HG03097 (cell line): ENCODE data around the gene LINC00237.

Experiments
- ATAC-seq: cut with Tn5 transposase; IDR thresholded peaks from one replicate; pipeline ENCODE4 v1.9.1; 2021; ENCODE audit not compliant: unreplicated experiment, low FRiP score

LINC00237 gene

GRCh38 chr20:21106171-21107017 lies at the start of gene LINC00237:
Gene LINC00237, minus strand, starts transcription at chr20:21106358.
- no peak for ATAC-seq

GRCh38 chr20:21155268-21155667 lies 49.1 kb upstream of the LINC00237 start:
- no peak for ATAC-seq

GRCh38 chr20:21154692-21155091 lies 48.5 kb upstream of the LINC00237 start:
- no peak for ATAC-seq

GRCh38 chr20:21151791-21152190 lies 45.6 kb upstream of the LINC00237 start:
- ATAC-seq = no peak

- ATAC-seq = no peak
Measured at GRCh38 chr20:21149344-21149743, 43.2 kb upstream of the LINC00237 start.

- no peak for ATAC-seq
Measured at GRCh38 chr20:21147593-21147992, 41.4 kb upstream of the LINC00237 start.

- no peak for ATAC-seq
Measured at GRCh38 chr20:21146215-21146614, 40.1 kb upstream of the LINC00237 start.

GRCh38 chr20:21145424-21145823 lies 39.3 kb upstream of the LINC00237 start:
- ATAC-seq = no peak

- ATAC-seq = no peak
Measured at GRCh38 chr20:21143194-21143890, 37.2 kb upstream of the LINC00237 start.

GRCh38 chr20:21141825-21142224 lies 35.7 kb upstream of the LINC00237 start:
- ATAC-seq = no peak

- no peak for ATAC-seq
Measured at GRCh38 chr20:21139881-21140566, 33.9 kb upstream of the LINC00237 start.

- ATAC-seq = no peak
Measured at GRCh38 chr20:21137078-21137477, 30.9 kb upstream of the LINC00237 start.

- ATAC-seq = no peak
Measured at GRCh38 chr20:21136015-21136732, 30.0 kb upstream of the LINC00237 start.

GRCh38 chr20:21134883-21135493 lies 28.8 kb upstream of the LINC00237 start:
- ATAC-seq = no peak

GRCh38 chr20:21133917-21134622 lies 27.9 kb upstream of the LINC00237 start:
- no peak for ATAC-seq

GRCh38 chr20:21133404-21133803 lies 27.2 kb upstream of the LINC00237 start:
- no peak for ATAC-seq

- ATAC-seq = no peak
Measured at GRCh38 chr20:21129861-21130260, 23.7 kb upstream of the LINC00237 start.

- ATAC-seq = no peak
Measured at GRCh38 chr20:21127201-21127981, 21.2 kb upstream of the LINC00237 start.

- no peak for ATAC-seq
Measured at GRCh38 chr20:21126581-21126870, 20.4 kb upstream of the LINC00237 start.
